HUES48 (cell line): ENCODE results near the gene ARHGAP31.

ENCODE experiments used
- H3K27ac ChIP-seq: one replicate; pipeline ENCODE4 v1.7.0; 2013; ENCODE audit warnings: low read depth, low read length, inconsistent platforms
- H3K27me3 ChIP-seq: 2 replicates; pipeline ENCODE4 v1.6.1; 2013; ENCODE audit warnings: mild to moderate bottlenecking, low read length; ENCODE audit not compliant: control insufficient read depth, insufficient read depth
- H3K36me3 ChIP-seq: 2 replicates; pipeline ENCODE4 v1.6.1; 2013; ENCODE audit warnings: low read length; ENCODE audit not compliant: control insufficient read depth, insufficient read depth
- H3K4me1 ChIP-seq: 2 replicates; pipeline ENCODE4 v1.6.1; 2013; ENCODE audit warnings: mild to moderate bottlenecking, low read length; ENCODE audit not compliant: control insufficient read depth, insufficient read depth
- H3K4me3 ChIP-seq: 2 replicates; pipeline ENCODE4 v1.5.1; 2013; ENCODE audit warnings: mild to moderate bottlenecking, low read depth, low read length
- H3K9ac ChIP-seq: 2 replicates; pipeline ENCODE4 v1.6.1; 2013; ENCODE audit warnings: mild to moderate bottlenecking, low read depth, low read length, moderate library complexity
- H3K9me3 ChIP-seq: 2 replicates; pipeline ENCODE4 v1.6.1; 2013; ENCODE audit warnings: low read length; ENCODE audit not compliant: control insufficient read depth, insufficient read depth

ARHGAP31 gene

GRCh38 chr3:119437691-119438258 is 143.6 kb downstream of the ARHGAP31 start:
- Histone ChIP-seq H3K4me3 (no peak overlapping the region), H3K4me1 (no peaks in the 10 kb centered on the region), H3K27me3 (no peaks in the 10 kb centered on the region), H3K27ac (no peak overlapping the region), H3K9me3 (no peaks in the 10 kb centered on the region), H3K36me3 (peaks cover 71% of the 10 kb centered on the region), H3K9ac (no peak overlapping the region)

GRCh38 chr3:119443179-119443578 is 149.0 kb downstream of the ARHGAP31 start:
- Histone ChIP-seq H3K27me3 (no peaks in the 10 kb centered on the region), H3K27ac (no peak overlapping the region), H3K4me1 (no peaks in the 10 kb centered on the region), H3K4me3 (no peak overlapping the region), H3K36me3 (peaks cover 61% of the 10 kb centered on the region), H3K9ac (no peak overlapping the region), H3K9me3 (no peaks in the 10 kb centered on the region)

GRCh38 chr3:119444590-119444989 is 150.4 kb downstream of the ARHGAP31 start:
- Histone ChIP-seq H3K27ac (no peak overlapping the region), H3K36me3 (peaks cover 68% of the 10 kb centered on the region)

GRCh38 chr3:119453822-119454221 is 159.6 kb downstream of the ARHGAP31 start:
- Histone ChIP-seq H3K27ac (no peak overlapping the region), H3K4me3 (no peak overlapping the region), H3K4me1 (no peaks in the 10 kb centered on the region), H3K9me3 (no peaks in the 10 kb centered on the region), H3K27me3 (no peaks in the 10 kb centered on the region), H3K9ac (no peak overlapping the region), H3K36me3 (peaks cover 94% of the 10 kb centered on the region)

More at GRCh38 chr3:119444590-119444989, 150.4 kb downstream of the ARHGAP31 start:
- Histone ChIP-seq H3K9ac (no peak overlapping the region), H3K4me1 (no peaks in the 10 kb centered on the region), H3K4me3 (no peak overlapping the region), H3K27me3 (no peaks in the 10 kb centered on the region), H3K9me3 (no peaks in the 10 kb centered on the region)

GRCh38 chr3:119456469-119456868 is 162.3 kb downstream of the ARHGAP31 start:
- Histone ChIP-seq H3K9ac (no peak overlapping the region), H3K27ac (no peak overlapping the region), H3K27me3 (no peaks in the 10 kb centered on the region), H3K9me3 (no peaks in the 10 kb centered on the region), H3K4me3 (no peak overlapping the region), H3K36me3 (peaks cover 96% of the 10 kb centered on the region), H3K4me1 (no peaks in the 10 kb centered on the region)

GRCh38 chr3:119457246-119457645 is 163.1 kb downstream of the ARHGAP31 start:
- H3K9ac ChIP-seq: no peak overlapping the region
- H3K9me3 ChIP-seq: no peaks in the 10 kb centered on the region
- peaks cover 5% of the 10 kb centered on the region; the same call in 1 of the 2 replicates for H3K4me1 ChIP-seq
- no peaks in the 10 kb centered on the region for H3K27me3 ChIP-seq
- H3K36me3 ChIP-seq: peaks cover 98% of the 10 kb centered on the region
- no peak overlapping the region for H3K27ac ChIP-seq
- no peak overlapping the region for H3K4me3 ChIP-seq

- H3K9me3 ChIP-seq: no peaks in the 10 kb centered on the region
- H3K36me3 ChIP-seq: peaks cover 38% of the 10 kb centered on the region
- peaks cover 11% of the 10 kb centered on the region for H3K4me1 ChIP-seq
- no peaks in the 10 kb centered on the region for H3K27me3 ChIP-seq
- peak within 1 kb of the TSS; percentile 95 for H3K4me3 ChIP-seq
- peak within 1 kb of the TSS; percentile 95 for H3K9ac ChIP-seq
- peak within 1 kb of the TSS; percentile 89 for H3K27ac ChIP-seq
Observed at GRCh38 chr3:119463171-119464169, 169.3 kb downstream of the ARHGAP31 start, which contains the start of gene TMEM39A. TSS of gene TMEM39A (minus strand) at chr3:119463615. CDS start at chr3:119462074, 1,541 bp downstream.

- Histone ChIP-seq H3K4me3 (peak overlapping the region; percentile 90), H3K9ac (no peak overlapping the region), H3K4me1 (peaks cover 10% of the 10 kb centered on the region), H3K27me3 (no peaks in the 10 kb centered on the region), H3K9me3 (no peaks in the 10 kb centered on the region), H3K36me3 (peaks cover 18% of the 10 kb centered on the region), H3K27ac (no peak overlapping the region)
Observed at GRCh38 chr3:119468041-119468440, 173.9 kb downstream of the ARHGAP31 start.

- peak overlapping the region; percentile 81 for H3K9ac ChIP-seq
- H3K4me3 ChIP-seq: peak overlapping the region; percentile 90
- H3K36me3 ChIP-seq: peaks cover 25% of the 10 kb centered on the region
- H3K27ac ChIP-seq: peak overlapping the region; percentile 84
- no peaks in the 10 kb centered on the region for H3K27me3 ChIP-seq
- no peaks in the 10 kb centered on the region for H3K9me3 ChIP-seq
- peaks cover 5% of the 10 kb centered on the region; the same call in 1 of the 2 replicates for H3K4me1 ChIP-seq
Observed at GRCh38 chr3:119469418-119470189, 175.4 kb downstream of the ARHGAP31 start.
